Tibial nerve (tissue), 4 donors: ENCODE data around the gene ZNF746.

Experiments used
- EP300 ChIP-seq, 2 donors: sonication (generic); formaldehyde crosslinking; IDR thresholded peaks; one replicate each; pipeline ENCODE4 v1.6.1; 2017; ENCODE audit warnings: antibody characterized with exemption in 2 of 2, mild to moderate bottlenecking in 1 of 2
- POLR2A ChIP-seq, 2 donors: fragments of 450-650 bp; IDR thresholded peaks; one replicate each; pipeline ENCODE4 v1.6.1; 2017; ENCODE audit warnings: antibody characterized with exemption in 2 of 2, mild to moderate bottlenecking in 2 of 2, moderate library complexity in 2 of 2
- TF ChIP-seq, protein P1 (sequence below), 5 experiments: fragments of 200-600 bp in 3 of 5; fragments of 450-650 bp in 2 of 5; sonication (generic) in 3 of 5; IDR thresholded peaks; one replicate each; pipeline ENCODE4 v1.5.1; 2016 to 2019; ENCODE audit warnings: antibody characterized with exemption in 5 of 5, mild to moderate bottlenecking in 3 of 5, moderate library complexity in 2 of 5

DNA sequence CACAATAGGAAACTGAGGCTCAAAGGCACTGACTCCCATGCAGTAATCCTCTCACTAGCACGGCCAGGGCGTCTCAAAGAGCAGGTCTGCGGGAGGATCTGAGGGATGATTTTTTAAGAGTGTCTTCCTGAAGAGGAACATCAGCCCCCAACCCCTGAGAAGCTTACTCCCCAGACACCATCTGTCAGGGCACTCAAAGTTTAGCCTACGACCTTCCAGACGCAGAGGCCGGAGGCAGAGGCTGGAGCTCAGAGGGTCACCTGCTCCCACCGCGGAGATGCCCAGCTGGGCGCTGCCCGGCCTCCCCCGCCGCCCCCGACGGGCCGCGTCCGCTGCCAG lies 38.4 kb downstream of the ZNF746 start:
- TF ChIP-seq, protein P1, sequence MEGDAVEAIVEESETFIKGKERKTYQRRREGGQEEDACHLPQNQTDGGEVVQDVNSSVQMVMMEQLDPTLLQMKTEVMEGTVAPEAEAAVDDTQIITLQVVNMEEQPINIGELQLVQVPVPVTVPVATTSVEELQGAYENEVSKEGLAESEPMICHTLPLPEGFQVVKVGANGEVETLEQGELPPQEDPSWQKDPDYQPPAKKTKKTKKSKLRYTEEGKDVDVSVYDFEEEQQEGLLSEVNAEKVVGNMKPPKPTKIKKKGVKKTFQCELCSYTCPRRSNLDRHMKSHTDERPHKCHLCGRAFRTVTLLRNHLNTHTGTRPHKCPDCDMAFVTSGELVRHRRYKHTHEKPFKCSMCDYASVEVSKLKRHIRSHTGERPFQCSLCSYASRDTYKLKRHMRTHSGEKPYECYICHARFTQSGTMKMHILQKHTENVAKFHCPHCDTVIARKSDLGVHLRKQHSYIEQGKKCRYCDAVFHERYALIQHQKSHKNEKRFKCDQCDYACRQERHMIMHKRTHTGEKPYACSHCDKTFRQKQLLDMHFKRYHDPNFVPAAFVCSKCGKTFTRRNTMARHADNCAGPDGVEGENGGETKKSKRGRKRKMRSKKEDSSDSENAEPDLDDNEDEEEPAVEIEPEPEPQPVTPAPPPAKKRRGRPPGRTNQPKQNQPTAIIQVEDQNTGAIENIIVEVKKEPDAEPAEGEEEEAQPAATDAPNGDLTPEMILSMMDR (IDR thresholded peaks at IDR 0.05): no peak
- TF ChIP-seq EP300 (IDR thresholded peaks at IDR 0.05) (no peak), POLR2A (IDR thresholded peaks at IDR 0.05) (no peak)
